GM18526 (cell line): ENCODE data around the gene CLK3.

ENCODE experiments used
- POLR2A ChIP-seq: IDR thresholded peaks from 3 replicates; pipeline ENCODE4 v1.6.1; 2011; ENCODE audit not compliant: insufficient read length; ENCODE audit errors: extremely low read depth

The CLK3 gene

DNA sequence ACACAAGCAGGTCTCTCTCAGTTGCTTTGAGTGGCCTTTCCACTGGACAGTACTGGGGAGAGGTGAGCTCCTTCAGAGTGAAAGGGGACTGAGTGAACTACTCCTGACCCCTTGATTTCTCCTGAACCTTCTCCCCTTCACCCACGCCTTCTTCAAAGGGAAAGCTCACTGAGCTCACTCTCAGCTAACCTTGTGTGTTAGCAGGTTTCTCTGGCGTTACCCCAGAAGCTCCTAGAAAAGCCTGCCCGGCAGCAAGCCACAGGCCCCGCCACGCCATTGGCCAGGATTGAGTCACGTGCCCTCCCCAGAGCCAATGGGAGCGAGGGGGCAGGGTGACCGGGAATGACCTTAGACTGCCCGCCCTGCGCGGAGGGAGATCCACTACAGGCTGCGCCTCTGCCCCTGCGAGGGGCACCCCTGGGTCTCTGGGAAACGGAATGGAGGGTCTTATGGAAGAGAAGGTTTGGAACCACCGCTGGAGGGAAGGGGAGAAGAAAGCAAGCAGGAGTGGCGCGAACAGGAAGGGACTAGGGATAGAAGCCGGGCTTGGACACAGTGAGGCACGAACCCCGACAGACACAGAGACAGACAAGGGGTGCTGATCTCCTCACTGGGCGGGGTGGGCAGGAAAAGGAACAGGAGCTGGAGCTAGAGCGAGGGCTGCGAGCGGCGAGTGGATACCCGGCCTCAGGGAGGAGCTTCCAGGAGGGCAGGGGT lies 17.4 kb upstream of the CLK3 start:
- TF ChIP-seq POLR2A, result peak; percentile 45

DNA sequence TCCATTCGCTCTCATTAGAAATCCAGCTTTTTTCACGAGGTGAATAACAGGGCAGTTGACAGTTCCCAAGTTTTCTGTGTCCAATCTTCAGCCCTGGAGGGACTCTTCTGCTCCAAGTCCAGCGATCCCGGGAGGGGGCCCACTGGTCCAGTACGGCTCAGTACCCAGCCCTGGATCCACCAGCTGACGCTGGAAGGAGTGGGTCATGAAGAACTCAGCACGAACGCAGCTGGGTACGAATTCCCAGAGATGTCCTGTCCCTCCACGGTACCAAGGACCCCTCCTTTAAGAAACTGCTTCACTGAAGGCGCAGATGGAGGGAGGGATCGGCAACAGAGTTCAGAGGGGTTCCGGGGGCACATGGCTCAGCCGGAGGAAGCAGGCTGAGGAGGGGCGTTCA lies 16.5 kb upstream of the CLK3 start:
- no peak for TF ChIP-seq POLR2A

DNA sequence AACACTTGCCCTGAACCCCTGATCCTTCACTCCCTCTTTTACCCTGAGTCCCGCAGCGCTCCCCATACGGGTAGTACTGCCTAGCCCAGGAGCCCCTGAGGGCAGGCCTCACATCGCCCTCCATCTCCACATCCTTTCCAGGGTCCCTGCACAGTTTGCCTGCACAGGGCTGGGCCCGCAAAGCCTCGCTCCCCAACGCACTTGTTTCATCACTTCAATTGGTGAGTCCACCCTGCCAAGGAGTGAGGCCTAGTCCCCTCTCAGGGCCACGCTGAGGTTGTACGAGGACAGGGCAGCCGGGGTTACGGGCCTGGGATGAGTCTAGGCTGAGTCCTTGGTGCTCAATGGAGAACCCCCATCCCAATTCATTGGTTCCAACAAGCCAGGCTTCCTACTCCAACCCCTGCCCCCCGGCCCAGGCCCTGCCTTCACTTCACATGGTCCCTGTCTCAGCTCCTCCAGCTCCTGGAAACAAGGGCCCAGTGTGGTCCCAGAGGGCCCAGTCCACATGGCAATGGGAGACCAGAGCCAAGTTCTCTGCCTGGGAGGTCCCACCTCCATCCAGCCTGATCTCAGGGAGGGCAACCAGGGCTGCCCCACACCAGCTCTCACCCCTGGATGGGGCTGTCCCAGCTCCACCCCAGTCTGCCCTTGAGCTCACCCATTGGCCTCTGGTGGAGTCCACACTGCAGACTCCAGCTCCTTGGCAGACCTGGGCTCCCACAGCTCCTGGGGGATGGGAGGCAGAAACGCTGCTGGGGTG lies 12.4 kb upstream of the CLK3 start:
- TF ChIP-seq POLR2A, result no peak

DNA sequence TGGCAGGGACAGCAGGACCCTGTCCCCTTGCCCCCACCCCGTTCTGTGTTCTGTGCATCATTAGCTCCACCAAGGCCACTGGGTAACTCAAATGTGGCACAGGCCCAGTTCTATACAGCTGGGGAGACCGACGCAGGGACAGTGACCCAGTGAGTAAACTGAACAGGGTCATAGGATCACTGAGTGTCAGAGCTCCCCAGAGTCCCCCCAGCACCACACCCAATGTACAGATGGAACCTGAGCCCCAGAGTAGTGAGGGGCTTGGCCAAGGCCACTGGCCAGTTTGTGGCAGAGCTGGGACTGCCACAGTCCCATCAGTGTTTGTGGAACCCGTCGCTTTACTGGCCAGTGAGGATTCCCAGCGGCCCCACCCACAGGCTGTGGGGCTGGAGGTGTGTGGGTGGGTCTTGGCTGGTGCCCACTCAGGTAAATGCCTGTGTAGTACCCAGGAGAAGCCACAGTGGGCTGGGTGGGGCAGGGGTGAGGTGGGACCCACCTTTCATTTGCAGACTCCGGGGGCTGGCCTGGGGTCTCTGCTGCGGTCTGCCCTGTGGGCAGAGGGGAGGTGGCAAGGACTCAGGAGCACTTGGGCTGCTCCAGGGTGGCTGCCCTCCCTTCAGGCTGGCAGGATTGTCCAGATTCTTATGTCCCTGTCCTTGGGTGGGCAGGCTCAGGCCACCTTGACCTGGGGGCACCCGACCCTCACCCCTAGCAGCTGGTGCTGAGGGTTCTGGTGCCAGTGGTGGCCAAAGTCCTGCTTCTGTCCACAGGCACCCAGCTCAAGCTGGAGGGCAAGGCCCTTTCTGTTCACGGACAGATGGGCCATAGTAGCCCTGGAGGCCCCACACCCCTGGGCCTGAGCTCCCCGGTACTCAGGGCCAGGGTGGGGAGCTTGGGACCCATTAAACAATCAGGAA lies 11.6 kb upstream of the CLK3 start:
- no peak for TF ChIP-seq POLR2A

DNA sequence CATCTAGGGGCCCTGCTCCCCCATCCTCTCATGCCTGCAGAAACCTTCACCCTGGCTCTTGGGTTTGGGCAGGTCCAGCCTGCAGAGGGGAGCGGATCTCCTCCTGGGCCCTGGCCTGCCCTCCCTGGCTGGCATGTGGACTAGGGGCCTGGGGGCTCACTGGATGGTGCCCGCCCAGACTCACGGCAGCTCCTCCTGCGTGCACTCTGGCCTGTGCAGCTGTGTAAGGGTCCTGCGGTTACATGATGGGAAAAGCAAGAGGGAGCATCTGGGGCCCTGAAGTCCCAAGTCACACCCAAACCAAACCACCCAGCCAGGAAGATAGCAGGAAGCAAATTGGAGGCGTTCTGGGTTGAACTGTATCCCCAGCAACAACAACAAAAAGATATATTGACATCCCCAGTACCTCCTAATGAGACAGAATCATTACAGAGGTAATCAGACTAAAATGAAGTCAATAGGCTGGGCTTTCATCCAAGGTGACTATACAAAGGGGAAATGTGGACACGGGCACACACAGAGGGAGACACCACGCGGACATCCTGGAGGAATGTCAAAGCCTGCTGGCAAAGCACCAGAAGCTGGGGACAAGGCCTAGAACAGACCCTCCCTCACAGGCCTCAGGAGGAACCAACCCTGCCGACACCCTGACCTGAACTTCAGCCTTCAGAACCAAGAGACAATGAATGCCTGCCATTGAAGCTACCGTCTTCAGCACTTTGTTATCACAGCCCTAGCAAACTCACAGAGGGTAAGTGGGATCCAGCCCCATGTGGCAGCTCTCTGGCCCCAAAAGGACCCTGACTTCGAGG lies 10.4 kb upstream of the CLK3 start:
- TF ChIP-seq POLR2A, result no peak

DNA sequence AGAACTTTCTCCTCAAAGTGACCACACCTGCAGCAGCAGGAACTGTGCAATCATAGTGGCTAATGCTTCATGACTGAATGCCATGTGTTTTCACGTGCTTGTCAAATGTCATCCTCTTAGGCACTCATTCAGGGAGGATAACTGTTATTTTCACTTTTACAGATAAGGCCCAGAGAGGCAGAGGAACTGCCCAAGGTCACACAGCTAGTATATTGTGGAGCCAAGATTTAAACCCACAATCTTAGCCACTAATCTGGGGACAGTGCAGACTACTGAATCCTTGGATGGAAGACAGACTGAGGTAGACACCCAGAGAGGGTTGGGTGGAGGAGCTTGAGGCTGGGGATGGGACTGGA lies 9.9 kb upstream of the CLK3 start:
- TF ChIP-seq POLR2A, result no peak

DNA sequence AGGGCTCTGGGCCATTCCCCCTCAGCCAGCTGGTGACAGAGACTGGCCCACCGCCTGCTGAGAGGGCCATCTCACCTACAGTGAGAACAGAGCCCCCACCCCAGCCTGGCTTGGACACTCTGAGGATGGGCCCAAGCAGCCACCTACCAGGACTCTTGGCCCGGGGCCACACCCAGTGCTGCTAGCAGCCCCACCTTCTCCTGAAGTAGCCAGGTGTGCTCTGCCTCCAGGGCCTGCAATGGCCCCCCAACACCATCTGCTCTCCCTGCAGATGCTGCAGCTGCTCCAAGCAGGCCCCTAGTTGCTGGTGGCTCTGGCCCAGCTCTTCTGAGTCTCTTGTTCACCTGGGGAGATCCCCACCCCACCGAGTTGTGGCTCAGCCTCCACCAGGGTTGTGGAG lies 6.8 kb upstream of the CLK3 start:
- no peak for TF ChIP-seq POLR2A

DNA sequence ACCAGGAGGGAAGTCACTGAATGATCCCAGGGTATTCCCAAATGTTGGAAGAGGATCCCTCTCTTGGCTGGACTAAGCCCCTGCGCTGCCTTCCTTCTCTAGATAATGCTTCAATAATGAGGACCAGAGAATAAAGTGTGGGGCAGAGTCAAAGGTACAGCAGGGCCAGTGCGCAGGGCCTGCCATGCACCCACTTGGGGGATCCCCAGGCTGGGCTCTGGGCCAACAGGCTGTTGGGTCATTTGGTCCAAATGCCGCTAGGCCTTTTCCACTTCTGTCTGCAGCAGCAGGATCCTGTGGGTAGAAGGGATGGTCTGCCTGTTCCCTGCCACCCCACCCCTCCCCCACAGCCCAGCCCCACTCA lies 5.7 kb upstream of the CLK3 start:
- no peak for TF ChIP-seq POLR2A

DNA sequence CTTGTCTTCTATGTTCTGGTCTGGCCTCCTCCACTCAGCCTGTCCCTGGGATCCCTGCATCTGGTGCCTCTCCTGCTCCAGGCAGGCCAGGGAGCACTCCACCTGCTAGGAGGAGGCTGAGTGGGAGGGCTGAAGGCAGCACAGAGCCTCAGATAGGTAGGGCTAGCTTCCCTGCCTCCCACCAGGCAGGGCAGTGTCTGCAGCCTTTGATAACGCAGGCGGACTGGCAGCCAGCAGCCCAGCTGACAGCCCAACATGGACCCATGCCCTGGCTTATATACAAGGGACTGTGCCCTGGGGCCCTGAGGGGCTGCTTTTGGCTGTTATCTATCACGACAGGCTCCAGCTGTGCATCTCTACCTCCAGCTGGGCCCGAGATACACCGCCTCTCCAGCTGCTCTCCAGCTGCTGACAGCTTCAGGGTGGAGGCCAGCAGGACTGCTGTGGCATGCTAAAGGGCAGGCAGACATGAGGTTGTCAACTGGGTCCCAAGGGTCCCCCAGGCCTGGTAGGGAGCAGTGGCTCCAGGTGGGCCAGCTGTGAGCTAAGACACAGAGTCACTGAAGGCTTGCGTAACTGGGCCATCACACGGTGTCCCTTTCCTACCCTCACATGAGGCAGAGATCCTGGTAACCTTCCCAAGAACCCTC lies 5.2 kb upstream of the CLK3 start:
- no peak for TF ChIP-seq POLR2A

DNA sequence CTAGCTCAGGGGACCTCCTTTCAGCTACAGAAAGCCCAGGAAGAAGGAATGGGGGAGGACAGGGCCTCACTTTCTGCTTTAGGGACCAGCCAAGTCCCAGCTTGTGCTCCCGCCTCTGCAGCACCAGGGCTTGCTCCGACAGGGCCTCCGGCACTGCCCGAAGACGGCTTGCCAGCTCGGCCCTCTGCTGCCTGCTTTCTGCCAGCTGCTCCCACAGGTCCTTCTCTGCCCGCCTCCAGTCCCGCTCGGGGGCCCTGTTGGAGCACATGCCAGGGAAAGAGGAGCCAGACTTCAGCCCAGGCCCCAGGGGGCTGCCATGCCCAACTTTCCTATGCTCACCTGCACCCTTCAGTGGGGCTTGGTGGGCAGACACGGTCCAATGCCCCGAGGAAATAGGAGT lies 4.3 kb upstream of the CLK3 start:
- TF ChIP-seq POLR2A, result no peak

DNA sequence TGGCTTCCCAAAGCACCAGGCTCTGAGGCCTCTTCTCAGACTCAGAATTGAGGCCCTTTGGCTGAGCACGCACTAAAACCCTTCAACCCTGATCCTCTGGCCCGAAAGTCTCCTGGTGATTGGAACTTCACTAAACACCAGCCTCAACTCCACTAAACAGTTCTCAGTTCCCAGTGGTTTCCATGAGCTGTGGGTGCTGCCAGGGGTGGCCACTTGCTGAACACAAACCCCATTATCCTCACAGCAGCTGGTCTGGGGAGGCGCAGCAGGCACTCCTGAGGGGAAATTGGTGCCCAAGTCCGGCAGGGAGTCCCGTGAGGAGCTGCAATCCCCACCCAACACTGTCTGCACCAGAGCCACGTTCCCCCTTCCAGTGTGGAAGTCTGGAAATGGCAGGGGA lies 3.8 kb upstream of the CLK3 start:
- no peak for TF ChIP-seq POLR2A

DNA sequence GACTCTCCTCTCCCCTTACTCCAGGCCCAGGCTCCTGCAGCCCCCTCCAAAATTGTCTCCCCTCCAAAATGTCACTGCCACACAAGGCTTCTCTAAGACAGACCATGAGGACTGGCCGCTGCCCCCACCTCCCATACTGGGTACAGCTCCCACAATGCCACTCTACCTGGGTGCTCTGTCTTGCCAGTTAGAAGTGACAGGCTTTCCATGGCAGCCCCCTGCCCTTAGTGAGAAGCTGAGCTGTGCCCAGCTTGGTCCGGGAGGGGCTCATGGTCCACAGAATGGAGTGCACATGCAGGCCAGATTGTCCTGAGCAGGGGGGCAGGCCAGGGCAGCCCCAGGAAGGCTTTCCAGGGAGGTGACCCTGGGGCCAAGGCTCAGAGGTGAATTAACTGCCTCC lies 3.0 kb upstream of the CLK3 start:
- TF ChIP-seq POLR2A, result no peak

DNA sequence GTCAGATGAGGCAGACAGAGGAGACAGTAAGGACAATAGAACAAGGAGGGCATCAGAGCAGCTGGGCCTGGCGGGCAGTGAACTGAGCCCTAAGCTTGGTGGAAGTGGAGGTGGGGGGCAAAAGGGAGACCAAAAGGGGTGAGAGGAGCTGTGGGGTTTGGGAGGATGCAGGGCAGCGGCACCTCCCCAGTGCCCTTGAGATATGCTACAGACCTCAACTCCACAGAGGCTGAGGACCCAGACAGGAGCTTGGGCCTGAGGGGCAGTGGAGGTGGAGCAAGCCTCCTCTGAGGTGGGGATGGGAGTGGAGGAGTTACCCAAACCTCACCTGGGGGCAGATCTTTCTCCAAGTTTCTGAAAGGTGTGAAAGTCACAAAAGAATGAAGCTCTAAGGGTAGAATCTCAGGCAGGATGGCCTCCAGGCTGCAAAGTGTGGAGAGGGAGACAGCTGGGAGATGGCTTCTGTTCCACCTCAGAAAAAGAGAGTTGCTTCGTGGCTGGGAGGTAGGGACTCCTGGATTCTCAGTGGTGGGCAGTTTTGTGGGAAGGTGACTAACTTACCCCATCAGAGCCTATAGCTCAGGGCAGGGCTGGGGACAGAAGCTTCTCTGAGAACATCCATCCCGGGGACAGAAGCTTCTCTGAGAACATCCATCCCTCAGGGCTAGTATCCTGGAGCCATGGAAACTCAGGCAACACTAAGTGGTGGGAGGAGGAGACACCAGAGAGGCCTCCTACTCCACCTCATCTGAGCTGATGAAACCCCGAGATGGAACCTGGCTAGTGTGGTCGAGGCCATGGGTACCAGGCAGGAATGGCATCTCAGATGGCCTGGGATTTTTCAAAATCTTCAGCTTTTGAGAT lies 2.3 kb upstream of the CLK3 start:
- TF ChIP-seq POLR2A, result no peak
